Lung microvascular endothelial cell (primary cell): ENCODE results near the gene INCA1. TPM values are rescaled to one million over a fixed set of nuclear protein-coding genes. Genes with fewer than 3 reads are reported as not detected.

ENCODE experiments used
- DNase-seq, 2 donors: peaks; one replicate each; pipeline versions ENCODE4 v3.0.0 to v3.0.0-alpha.2; 2010; ENCODE audit warnings: low read depth in 2 of 2
- total RNA-seq: library from RNA; depleted of rRNA; stranded (reverse); fragments of >200 nt; gene quantifications from 2 replicates; pipeline ENCODE4 v1.2.1, GENCODE V29; 2014

INCA1 gene
- total RNA-seq, 1 donor from 2014 or later = 0.40 TPM

GRCh38 chr17:5011928-5012327 lies 14.6 kb upstream of the INCA1 start:
- peak; percentile 90 to 92 for DNase-seq

DNA sequence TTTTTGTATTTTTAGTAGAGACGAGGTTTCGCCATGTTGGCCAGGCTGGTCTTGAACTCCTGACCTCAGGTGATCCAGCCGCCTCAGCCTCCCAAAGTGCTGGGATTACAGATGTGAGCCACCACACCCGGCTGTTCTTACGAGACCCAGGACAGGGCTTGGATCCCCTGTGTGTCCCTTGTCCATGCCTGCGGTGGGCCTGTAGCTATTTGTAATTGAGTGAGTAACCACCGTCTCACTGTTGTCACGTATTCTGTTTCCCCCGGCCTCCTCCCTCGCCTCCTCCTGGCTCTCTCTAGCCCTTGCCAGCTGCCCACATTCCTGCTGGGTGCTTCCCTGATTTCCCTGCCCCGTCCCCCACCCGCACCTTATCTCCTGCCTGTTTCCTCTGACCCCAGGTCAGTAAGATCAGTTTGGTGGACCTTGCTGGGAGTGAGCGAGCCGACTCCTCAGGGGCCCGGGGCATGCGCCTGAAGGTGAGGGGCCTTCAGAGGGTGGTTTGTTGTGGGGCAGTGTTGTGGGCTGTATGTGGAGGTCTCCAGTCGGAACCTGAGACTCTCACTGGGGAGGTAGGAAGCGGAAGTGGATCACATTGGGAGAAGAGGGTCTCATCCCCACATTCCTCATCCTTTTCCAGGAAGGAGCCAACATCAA lies 6.0 kb upstream of the INCA1 start:
- no peak for DNase-seq

DNA sequence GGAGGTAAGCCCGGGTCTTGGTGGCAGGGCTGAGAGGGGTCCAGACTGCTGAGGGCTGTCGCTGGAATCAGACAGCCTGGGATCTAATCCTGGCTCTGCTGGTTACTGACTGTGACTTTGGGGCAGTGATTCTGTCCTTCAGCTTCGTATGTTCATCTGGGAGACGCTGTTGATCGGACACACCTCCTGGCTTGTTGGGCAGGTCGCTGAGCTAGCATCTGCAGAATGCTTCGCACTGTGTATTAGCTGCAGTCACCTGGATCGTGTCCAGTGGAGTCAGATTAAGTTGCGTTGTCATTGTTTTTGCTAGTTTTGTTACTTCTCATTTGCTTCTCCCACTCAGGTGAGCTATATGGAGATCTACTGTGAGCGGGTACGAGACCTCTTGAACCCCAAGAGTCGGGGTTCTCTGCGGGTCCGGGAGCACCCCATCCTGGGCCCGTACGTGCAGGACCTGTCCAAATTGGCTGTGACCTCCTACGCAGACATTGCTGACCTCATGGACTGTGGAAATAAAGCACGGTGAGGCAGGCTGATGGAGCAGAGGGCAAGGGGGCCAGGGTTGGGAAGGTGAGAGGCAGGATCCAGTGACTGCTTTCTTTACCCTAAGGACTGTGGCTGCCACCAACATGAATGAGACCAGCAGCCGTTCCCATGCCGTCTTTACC lies 4.9 kb upstream of the INCA1 start:
- DNase-seq = no peak

DNA sequence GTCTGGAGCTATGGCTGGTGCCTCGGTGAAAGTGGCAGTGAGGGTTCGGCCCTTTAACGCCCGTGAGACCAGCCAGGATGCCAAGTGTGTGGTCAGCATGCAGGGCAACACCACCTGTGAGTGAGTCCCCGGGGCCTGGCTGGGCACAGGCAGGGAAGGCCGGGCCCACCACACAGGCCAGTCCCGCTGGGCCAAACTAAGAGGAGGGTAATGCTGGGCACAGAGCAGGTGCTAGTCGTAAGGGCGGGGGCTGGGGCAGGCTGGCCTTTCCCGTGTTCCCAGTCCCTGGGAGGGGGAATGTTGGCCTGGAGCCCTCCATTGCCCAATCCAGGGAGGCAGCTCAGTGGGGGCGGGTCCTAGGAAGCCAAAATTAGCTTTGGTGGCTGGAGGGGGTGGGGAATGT lies 2.9 kb upstream of the INCA1 start:
- DNase-seq = peak in 1 of 2 donors; percentile 44

DNA sequence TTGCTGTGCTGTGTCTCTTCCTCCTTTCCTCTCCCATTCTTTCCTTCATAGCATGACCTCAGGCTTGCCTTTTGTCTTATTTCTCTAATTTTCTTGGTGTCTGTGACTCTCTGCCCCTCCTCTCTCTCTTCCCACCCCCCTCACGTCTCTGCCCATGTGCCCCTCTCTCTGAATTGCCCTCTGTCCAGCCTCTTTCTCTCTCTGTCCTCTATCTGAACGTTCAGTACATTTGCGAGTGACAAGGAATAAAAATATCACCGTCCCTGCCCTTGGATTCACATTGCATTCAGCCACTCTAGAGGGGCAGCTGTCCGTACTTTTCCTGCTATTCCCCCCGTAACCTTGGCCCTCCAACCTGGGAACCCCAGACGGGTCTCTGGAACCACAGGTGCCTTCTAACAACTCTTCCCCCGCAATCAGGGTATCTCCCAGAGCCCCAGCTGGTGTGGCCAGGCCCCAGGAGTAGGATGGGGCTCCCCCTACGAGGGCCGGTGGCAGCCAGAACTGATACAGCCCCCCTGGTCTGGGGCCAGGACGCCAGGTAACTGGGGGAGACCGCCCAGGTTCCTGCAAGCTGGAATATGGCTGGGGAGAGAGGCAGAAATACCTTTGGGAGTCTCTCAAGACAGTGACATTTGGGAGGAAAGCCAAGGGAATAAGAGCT lies 2.2 kb upstream of the INCA1 start:
- no peak for DNase-seq

GRCh38 chr17:4998732-4999429 lies 1.6 kb upstream of the INCA1 start:
- peak in 1 of 2 donors; percentile 12 for DNase-seq

GRCh38 chr17:4998027-4998731 lies 857 bp upstream of the INCA1 start:
- peak; percentile 33 to 42 for DNase-seq

GRCh38 chr17:4994081-4994595 lies 3.2 kb downstream of the INCA1 start:
- DNase-seq = no peak

- DNase-seq = no peak
Measured at GRCh38 chr17:4987767-4988567, 9.4 kb downstream of the INCA1 start.

DNA sequence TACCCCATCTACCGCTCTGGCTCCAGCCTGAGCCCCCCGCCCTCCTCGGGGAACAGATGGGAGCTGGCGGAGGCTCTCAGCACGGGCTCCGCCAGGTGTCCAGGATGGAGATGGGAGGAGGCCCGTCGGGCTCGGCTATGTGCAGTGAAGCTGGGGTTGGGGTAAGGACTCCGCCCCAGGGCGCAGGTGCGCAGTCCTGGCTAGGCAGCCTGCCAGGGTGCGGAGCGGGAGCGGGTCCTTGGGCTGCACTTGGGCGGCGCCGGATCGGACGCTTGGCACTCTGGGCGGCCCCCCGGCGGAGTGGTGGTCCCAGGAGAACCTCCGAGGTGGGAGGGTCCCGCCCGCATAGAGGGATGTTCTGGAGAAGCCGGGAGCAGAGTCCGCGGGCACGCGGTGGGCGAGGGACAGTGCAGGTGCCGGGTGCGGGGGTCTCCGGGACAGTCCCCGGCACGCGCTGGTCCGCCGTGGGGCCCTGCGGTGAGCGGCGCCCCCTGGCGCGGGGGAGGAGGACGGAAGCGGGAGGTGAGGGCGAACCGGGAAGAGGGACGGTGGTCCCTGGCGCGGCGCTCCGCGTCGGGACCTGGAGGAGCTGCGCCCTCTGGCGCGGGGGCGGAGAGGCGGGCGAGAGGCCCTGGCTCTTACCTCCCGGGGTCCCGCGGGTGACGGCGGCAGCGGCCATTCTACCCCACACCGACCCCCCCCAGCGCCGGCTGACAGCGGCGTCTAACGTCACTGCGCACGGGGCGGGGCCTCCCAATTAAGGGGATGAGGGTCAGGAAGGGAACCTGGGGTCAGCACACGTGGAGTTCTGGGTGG lies 10.2 kb downstream of the INCA1 start, which contains the start of gene CAMTA2:
CAMTA2 (minus strand) TSS at position 725 of the 816 bp plus-strand sequence. CDS start 1,453 bp downstream, outside the sequence.
- DNase-seq = peak; percentile 77 to 87

- DNase-seq = peak; percentile 66
Measured at GRCh38 chr17:4986403-4986802, 10.9 kb downstream of the INCA1 start.

GRCh38 chr17:4982305-4982704 lies 15.0 kb downstream of the INCA1 start:
- no peak for DNase-seq

DNA sequence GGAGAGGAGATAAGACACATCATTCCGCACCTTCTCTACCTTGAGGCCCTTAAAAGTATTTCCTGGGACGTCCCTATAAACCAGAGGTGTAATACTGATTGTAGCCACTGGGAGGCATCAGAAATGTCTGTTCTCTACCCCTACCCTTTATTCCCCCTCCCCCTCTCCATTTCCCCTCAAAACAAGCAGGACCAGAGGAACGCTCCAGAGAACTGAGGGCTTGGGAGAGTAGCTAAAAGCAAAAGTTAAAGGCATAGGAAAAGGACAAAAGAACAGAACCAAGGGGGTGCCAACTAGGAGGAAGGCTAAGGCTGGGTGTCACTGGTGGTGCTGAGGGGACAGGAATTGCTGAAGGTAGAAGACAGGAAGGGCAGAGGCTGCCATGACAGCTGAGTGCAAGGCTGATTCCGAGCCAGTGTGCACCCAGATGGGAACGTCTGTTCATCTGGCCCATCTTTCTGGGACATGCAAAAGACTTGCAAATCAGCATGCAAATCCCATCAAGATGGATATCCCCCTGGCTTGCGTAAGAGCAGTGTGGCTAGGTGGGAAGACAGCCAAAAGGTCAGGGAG lies 16.6 kb downstream of the INCA1 start:
- peak; percentile 61 to 81 for DNase-seq

GRCh38 chr17:4978726-4979125 lies 18.6 kb downstream of the INCA1 start:
- no peak for DNase-seq

GRCh38 chr17:4974115-4974670 lies 23.1 kb downstream of the INCA1 start:
- no peak for DNase-seq

- no peak for DNase-seq
Measured at GRCh38 chr17:4973256-4974114, 23.8 kb downstream of the INCA1 start.

DNA sequence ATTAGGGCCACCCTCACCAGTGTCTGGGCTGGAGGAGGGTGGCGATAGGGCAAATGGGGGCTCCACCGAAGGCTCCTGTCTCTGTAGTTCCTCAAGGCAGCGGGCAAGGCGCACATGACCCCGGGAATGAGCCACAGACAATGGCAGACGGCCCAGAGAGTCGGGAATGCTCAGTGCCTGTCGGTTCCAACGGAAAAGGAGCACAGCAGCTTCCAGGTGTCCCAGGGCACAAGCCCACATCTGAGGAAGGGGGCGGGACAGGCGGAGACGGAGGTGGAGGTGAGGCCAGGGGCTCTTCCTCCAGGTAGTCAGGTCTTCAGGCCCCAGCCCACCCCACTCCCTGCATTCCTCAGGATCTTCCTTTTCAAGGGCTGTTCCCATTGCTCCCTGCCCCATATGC lies 24.6 kb downstream of the INCA1 start:
- no peak for DNase-seq

DNA sequence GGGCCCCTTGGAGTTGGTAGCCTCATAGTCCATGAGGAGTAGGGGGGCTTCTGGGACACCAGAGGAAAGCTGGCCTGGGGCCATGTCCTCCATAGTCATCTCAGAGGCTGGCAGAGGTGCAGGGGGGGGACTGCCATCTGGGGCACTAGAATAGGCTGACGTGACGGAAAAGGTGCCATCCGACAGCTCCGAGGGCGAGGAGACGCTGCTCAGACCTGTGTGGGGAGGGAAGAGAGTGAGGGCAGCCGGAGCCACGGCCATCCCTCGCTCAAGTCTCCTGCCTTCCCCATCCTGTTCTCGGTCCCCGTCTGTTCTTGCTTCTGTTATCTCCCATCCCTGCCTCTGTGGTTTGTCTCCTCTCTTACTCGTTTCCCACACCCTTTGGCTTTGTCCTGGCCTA lies 25.0 kb downstream of the INCA1 start:
- no peak for DNase-seq
